AG04450 (cell line): Measurements from ENCODE around the gene SLC4A5. TPM values are rescaled to one million over a fixed set of nuclear protein-coding genes. Genes with fewer than 3 reads are reported as not detected.

Experiments
- CTCF ChIA-PET: fragments of 300-600, 350-600 bp; formaldehyde crosslinking; extraction: SDS; loops from one replicate; lab custom pipeline; 2022; ENCODE audit warnings: antibody characterized with exemption, inconsistent platforms; lab: Charles Lee
- POLR2A ChIA-PET: fragments of 350-600 bp; formaldehyde crosslinking; extraction: SDS; loops from one replicate; lab custom pipeline; 2021; ENCODE audit warnings: antibody characterized with exemption, inconsistent platforms; lab: Yijun Ruan, JAX
- DNase-seq: peaks from one replicate; pipeline ENCODE4 v3.0.0-alpha.2; 2011; ENCODE audit warnings: low read depth, low spot score
- H3K27ac ChIP-seq: one replicate; pipeline ENCODE4 v1.5.1; 2012; ENCODE audit warnings: low read depth, low read length, control low read depth
- H3K27me3 ChIP-seq: one replicate; pipeline ENCODE4 v1.6.0; 2012; ENCODE audit warnings: low read length; ENCODE audit not compliant: control insufficient read depth, insufficient read depth
- H3K4me3 ChIP-seq: 2 replicates; pipeline ENCODE4 v1.5.1; 2011; ENCODE audit warnings: mild to moderate bottlenecking, low read depth, low read length, control low read depth
- H3K9me3 ChIP-seq: 2 replicates; pipeline ENCODE4 v1.5.1; 2012; ENCODE audit warnings: low read length; ENCODE audit not compliant: control insufficient read depth, insufficient read depth
- polyA plus RNA-seq: library from polyadenylated mRNA; depleted of rRNA; stranded (reverse); fragments of >200 nt; gene quantifications from 2 replicates; pipeline ENCODE4 v1.2.3, GENCODE V29; 2011
- TF ChIP-seq, protein P1 (sequence below): IDR thresholded peaks from 2 replicates; pipeline ENCODE4 v1.5.1; 2011; ENCODE audit warnings: low read depth, low read length, control low read depth, inconsistent platforms

SLC4A5 gene
- polyA plus RNA-seq, 1 experiment: 0.15 TPM

GRCh38 chr2:74325815-74326214 is 17.4 kb downstream of the SLC4A5 start:
- H3K9me3 ChIP-seq: no peaks in the 10 kb centered on the region
- TF ChIP-seq, protein P1, sequence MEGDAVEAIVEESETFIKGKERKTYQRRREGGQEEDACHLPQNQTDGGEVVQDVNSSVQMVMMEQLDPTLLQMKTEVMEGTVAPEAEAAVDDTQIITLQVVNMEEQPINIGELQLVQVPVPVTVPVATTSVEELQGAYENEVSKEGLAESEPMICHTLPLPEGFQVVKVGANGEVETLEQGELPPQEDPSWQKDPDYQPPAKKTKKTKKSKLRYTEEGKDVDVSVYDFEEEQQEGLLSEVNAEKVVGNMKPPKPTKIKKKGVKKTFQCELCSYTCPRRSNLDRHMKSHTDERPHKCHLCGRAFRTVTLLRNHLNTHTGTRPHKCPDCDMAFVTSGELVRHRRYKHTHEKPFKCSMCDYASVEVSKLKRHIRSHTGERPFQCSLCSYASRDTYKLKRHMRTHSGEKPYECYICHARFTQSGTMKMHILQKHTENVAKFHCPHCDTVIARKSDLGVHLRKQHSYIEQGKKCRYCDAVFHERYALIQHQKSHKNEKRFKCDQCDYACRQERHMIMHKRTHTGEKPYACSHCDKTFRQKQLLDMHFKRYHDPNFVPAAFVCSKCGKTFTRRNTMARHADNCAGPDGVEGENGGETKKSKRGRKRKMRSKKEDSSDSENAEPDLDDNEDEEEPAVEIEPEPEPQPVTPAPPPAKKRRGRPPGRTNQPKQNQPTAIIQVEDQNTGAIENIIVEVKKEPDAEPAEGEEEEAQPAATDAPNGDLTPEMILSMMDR: no peak
- ChIA-PET CTCF (interaction anchor here (2.3 to 5.2 kb wide), 2 partner anchors 8 to 10 kb away, joined by 8 to 48 read pairs; no protein-coding TSS in a partner anchor), POLR2A (interaction anchor here (0.6 kb wide), 1 partner anchor 144 kb away, joined by 3 read pairs; no protein-coding TSS in a partner anchor)
- H3K27me3 ChIP-seq: peaks cover 14% of the 10 kb centered on the region
- no peak overlapping the region for H3K27ac ChIP-seq
- no peak for DNase-seq
- no peak overlapping the region for H3K4me3 ChIP-seq

DNA sequence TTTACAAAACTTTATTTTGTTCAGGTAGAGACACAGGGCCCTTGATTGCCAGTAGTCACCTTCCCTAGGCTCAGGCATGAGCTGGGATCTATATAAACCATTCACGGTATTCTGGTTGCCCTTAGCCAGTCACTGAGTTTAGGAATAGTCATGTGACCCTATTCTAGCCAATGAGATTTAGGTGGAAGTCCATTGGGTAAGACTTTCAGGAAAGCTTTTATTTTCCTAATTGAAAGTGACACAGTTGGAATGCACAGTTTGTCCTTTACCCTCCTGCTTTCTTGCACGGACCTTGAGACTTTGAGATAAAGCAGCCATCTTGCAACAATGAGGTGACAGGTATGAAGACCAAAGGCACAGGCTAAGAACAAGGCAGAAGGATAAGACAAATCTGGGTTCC is 21.5 kb downstream of the SLC4A5 start:
- H3K27ac ChIP-seq: no peak overlapping the region
- no peak overlapping the region for H3K4me3 ChIP-seq
- ChIA-PET CTCF (interaction anchor here (0.7 to 3.7 kb wide), 3 partner anchors 13 to 72 kb away, joined by 3 to 19 read pairs (median 6); no protein-coding TSS in a partner anchor), POLR2A (no interaction called here)
- DNase-seq: no peak
- no peaks in the 10 kb centered on the region for H3K9me3 ChIP-seq
- peaks cover 7% of the 10 kb centered on the region for H3K27me3 ChIP-seq
- TF ChIP-seq, protein P1: no peak

DNA sequence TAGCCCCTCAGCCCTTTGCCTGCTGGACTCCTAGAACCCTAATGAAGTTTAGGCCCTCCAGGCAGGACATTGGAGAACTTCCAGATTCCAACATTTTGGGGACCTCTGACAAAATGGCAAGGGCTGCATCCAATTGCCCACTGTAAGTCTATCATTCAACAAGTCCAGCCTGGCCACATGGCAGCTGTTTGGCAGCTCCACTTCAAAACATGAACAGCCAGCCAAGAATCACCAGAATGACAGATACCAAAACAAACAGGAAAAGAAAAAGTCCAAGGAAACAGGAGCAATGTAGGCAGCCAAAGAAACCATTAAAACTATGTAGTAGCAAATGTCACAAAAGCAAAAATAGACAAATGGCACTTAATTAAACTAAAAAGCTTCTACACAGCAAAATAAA is 25.5 kb downstream of the SLC4A5 start:
- ChIA-PET POLR2A (no interaction called here), CTCF (interaction anchor here (1.0 kb wide), 1 partner anchor 17 kb away, joined by 6 read pairs; no protein-coding TSS in a partner anchor)
- DNase-seq: no peak
- TF ChIP-seq, protein P1: no peak
- Histone ChIP-seq H3K4me3 (no peak overlapping the region), H3K9me3 (no peaks in the 10 kb centered on the region), H3K27me3 (peaks cover 20% of the 10 kb centered on the region), H3K27ac (no peak overlapping the region)

GRCh38 chr2:74316627-74317295 is 26.5 kb downstream of the SLC4A5 start:
- H3K9me3 ChIP-seq: no peaks in the 10 kb centered on the region
- ChIA-PET POLR2A (no interaction called here), CTCF (interaction anchor here (3.0 kb wide), 1 partner anchor 18 kb away, joined by 27 read pairs; no protein-coding TSS in a partner anchor)
- no peak overlapping the region for H3K4me3 ChIP-seq
- TF ChIP-seq, protein P1: no peak
- no peak for DNase-seq
- H3K27me3 ChIP-seq: peaks cover 17% of the 10 kb centered on the region
- H3K27ac ChIP-seq: no peak overlapping the region

DNA sequence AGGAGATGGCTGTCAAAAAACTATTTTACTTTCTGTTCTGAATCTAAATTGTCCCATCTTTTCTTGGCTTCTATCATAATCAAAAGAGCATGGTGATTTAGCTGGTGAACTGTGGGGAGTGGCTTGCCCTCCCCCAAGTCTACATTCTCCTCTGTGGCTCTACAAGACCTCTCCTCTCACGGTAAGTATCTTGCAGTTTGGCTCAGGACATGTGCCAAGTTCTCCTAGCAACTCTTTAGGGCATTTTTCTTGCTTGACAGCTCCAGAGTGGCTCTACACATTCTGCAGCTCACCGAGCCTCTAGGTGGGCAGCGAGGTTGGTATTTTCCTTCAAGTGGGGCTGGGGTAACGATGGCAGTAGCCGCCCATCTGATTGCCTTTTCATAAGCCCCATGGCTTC is 29.1 kb downstream of the SLC4A5 start:
- POLR2A ChIA-PET: no interaction called here
- no peak overlapping the region for H3K27ac ChIP-seq
- no peak for DNase-seq
- CTCF ChIA-PET: interaction anchor here (1.0 to 3.0 kb wide), 2 partner anchors 21 to 64 kb away, joined by 3 to 27 read pairs; no protein-coding TSS in a partner anchor
- H3K27me3 ChIP-seq: peaks cover 26% of the 10 kb centered on the region
- H3K9me3 ChIP-seq: no peaks in the 10 kb centered on the region
- H3K4me3 ChIP-seq: no peak overlapping the region
- TF ChIP-seq, protein P1: no peak
